ENCODE data around the gene SLC22A2. TPM values are rescaled to one million over a fixed set of nuclear protein-coding genes. Genes with fewer than 3 reads are reported as not detected.

SLC22A2 gene
- total RNA-seq, 4 donors from 2014 or later = not detected

- intact Hi-C loops (cut with DNase I; ENCODE audit: low total_unique reads) = no loop called here
- Histone ChIP-seq H3K36me3 (no peaks in the 10 kb centered on the region), H3K4me3 (no peak overlapping the region), H3K4me1 (peaks cover 2 to 9% (median 5%) of the 10 kb centered on the region in 4 donors), H3K27me3 (no peaks in the 10 kb centered on the region), H3K9me3 (no peaks in the 10 kb centered on the region), H3K27ac (no peak overlapping the region)
- in situ Hi-C loops (cut with MboI; ENCODE audit: low pct_ligation_motif_present in 1 of 4, low pct_unique_long_range_greater_than_20kb in 1 of 4, low sequenced_read_pairs in 3 of 4) = no loop called here
- DNase-seq = no peak
- WGBS, 2 donors (ENCODE audit: low coverage in 1 of 2) = 74 to 91% methylated on average over 5 of the region's 5 CpGs
- TF ChIP-seq CTCF (IDR thresholded peaks at IDR 0.05) = no peak
- TF ChIP-seq POLR2A (IDR thresholded peaks at IDR 0.05) = no peak
- no peak for TF ChIP-seq POLR2AphosphoS5 (IDR thresholded peaks at IDR 0.05)
- TF ChIP-seq EP300 (IDR thresholded peaks at IDR 0.05; ENCODE audit: low read depth) = no peak
Measured at GRCh38 chr6:160172704-160173103, 85.9 kb downstream of the SLC22A2 start.

DNA sequence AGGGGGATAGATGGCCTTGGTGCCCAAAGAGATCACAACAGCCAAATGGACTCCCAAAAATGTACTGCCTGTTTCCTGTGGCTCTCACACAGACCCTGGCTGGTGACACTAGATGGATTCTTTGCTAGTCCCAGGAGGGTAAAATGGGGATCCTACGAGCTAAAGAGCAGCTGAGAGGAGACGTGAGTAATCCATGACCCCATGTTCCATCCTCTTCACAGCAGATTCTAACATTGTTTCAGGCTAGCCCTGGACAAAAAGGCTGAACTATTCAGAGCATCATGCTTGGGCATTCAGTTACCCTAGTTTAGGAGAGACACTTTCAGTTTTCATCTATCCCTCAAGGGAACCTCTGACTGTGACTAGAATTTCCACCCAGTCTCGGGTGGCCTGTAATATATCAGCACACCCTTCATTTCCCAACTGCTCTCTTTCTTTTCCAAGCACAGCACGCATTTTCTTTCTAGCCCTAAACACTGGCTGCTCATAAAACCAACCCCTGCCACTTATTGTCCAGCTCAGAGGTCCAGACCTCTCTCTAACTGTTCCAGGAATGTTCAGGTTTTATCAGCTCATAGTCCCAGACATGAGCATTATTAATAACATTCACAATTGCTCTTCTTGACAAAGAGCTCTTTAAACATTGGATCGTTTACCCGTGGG, 88.5 kb downstream of the SLC22A2 start:
- in situ Hi-C loops (cut with MboI; ENCODE audit: low pct_ligation_motif_present in 1 of 4, low pct_unique_long_range_greater_than_20kb in 1 of 4, low sequenced_read_pairs in 3 of 4) (no loop called here), intact Hi-C loops (cut with DNase I; ENCODE audit: low total_unique reads) (no loop called here)
- H3K27ac ChIP-seq = no peak overlapping the region
- WGBS, 2 donors (ENCODE audit: low coverage in 1 of 2) = 51 to 68% methylated on average over 4 to 6 of the region's 6 CpGs
- H3K27me3 ChIP-seq = no peaks in the 10 kb centered on the region
- peaks cover 3 to 23% (median 12%) of the 10 kb centered on the region in 4 donors for H3K4me1 ChIP-seq
- no peaks in the 10 kb centered on the region for H3K36me3 ChIP-seq
- H3K9me3 ChIP-seq = no peaks in the 10 kb centered on the region
- no peak for TF ChIP-seq CTCF (IDR thresholded peaks at IDR 0.05)
- no peak for TF ChIP-seq POLR2AphosphoS5 (IDR thresholded peaks at IDR 0.05)
- no peak for TF ChIP-seq EP300 (IDR thresholded peaks at IDR 0.05; ENCODE audit: low read depth)
- TF ChIP-seq POLR2A (IDR thresholded peaks at IDR 0.05) = no peak
- no peak for DNase-seq
- no peak overlapping the region for H3K4me3 ChIP-seq

- intact Hi-C loops (cut with DNase I; ENCODE audit: low total_unique reads) (no loop called here), in situ Hi-C loops (cut with MboI; ENCODE audit: low pct_ligation_motif_present in 1 of 4, low pct_unique_long_range_greater_than_20kb in 1 of 4, low sequenced_read_pairs in 3 of 4) (no loop called here)
- H3K36me3 ChIP-seq = no peaks in the 10 kb centered on the region
- peak overlapping the region; percentile 74 to 89 (median 84) for H3K27ac ChIP-seq
- TF ChIP-seq POLR2A (IDR thresholded peaks at IDR 0.05) (no peak), CTCF (IDR thresholded peaks at IDR 0.05) (peak in 2 of 5 experiments; percentile 11 to 35), POLR2AphosphoS5 (IDR thresholded peaks at IDR 0.05) (no peak), EP300 (IDR thresholded peaks at IDR 0.05; ENCODE audit: low read depth) (no peak)
- H3K4me3 ChIP-seq = no peak overlapping the region
- no peaks in the 10 kb centered on the region for H3K9me3 ChIP-seq
- WGBS, 2 donors (ENCODE audit: low coverage in 1 of 2) = 18 to 58% methylated on average over 3 to 7 of the region's 7 CpGs
- H3K27me3 ChIP-seq = no peaks in the 10 kb centered on the region
- peaks cover 3 to 23% (median 12%) of the 10 kb centered on the region in 4 donors for H3K4me1 ChIP-seq
- DNase-seq = peak; percentile 32
Measured at GRCh38 chr6:160167604-160168399, 90.8 kb downstream of the SLC22A2 start.

Other genes with a start within 250 kb of the SLC22A2 start
- gene SLC22A1, start 137.0 kb downstream of the SLC22A2 start, total RNA-seq = 1 to 10 TPM in 1 of 4 donors, under 1 TPM in 2, not detected in 1; 0.40 to 1.7 (median 0.55) TPM
- gene SLC22A3, start 89.6 kb upstream of the SLC22A2 start, total RNA-seq = 10 to 100 TPM in 1 of 4 donors, 1 to 10 TPM in 3; 4.5 to 12.0 (median 6.9) TPM